ENCODE data around the gene SLC25A41.
A peak's percentile ranks its signal among the peaks of the same experiment; 100 is the strongest.
"Not testable (repeated sequence)": the region's sequence is repeated elsewhere in the genome, so short reads cannot be mapped to it uniquely, and the experiment has no call there.

SLC25A41 gene

GRCh38 chr19:6428692-6429418, 4.7 kb downstream of the SLC25A41 start:
- DNase-seq (ENCODE audit: low spot score), result not testable (repeated sequence)

- DNase-seq (ENCODE audit: low spot score), result no peak
Observed at GRCh38 chr19:6427131-6427530, 6.4 kb downstream of the SLC25A41 start.

DNA sequence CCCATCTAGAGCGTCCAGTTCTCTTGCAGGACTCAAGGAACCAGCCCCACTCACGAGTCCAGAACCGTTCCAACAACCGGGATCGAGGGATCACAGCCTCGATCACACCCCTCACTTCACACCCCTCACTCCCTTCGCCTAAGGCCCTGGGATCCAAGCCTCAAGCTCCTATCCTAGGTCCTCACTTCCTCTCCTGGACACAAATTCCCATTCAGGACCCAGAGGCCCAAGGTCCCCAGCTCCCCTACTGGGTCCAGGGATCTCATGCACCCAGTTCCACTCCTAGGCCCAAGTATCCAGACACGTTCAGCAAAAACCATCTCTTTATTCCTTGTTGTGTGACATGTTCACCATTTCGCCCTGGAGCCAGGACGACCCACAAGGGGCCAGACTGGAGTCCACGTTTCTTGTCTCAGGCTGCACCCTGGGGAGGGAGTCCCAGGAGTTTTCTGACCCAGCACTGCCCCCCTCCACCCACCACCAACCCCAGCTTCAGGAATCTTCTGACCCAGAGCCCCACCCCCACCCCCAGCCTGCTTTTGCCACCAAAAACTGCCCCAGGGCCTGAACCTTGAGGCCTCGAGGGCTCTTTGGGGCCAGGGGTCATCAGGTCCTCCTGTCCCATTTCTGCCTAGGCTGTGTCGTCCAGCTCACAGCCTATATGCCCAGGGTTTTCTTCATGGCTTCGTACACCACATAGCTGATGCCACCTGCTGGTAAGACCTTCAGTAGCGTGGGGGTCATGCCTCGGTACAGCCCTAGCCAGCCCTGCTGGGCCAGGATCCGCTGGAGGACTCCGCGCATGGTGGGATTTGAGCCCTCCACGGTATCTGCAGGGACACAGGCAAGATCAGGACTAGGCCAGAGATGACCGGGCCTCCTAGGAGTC, 7.6 kb downstream of the SLC25A41 start:
- DNase-seq (ENCODE audit: low spot score), result no peak

- DNase-seq (ENCODE audit: low spot score), result peak; percentile 96
Observed at GRCh38 chr19:6424939-6425731, 8.4 kb downstream of the SLC25A41 start.

- peak; percentile 98 for DNase-seq (ENCODE audit: low spot score)
Observed at GRCh38 chr19:6424195-6424938, 9.2 kb downstream of the SLC25A41 start, which contains the start of gene KHSRP. TSS of gene KHSRP (minus strand) at chr19:6424811. CDS start at chr19:6424701, 110 bp downstream.

GRCh38 chr19:6423499-6424194, 9.9 kb downstream of the SLC25A41 start:
- DNase-seq (ENCODE audit: low spot score), result peak; percentile 60

DNA sequence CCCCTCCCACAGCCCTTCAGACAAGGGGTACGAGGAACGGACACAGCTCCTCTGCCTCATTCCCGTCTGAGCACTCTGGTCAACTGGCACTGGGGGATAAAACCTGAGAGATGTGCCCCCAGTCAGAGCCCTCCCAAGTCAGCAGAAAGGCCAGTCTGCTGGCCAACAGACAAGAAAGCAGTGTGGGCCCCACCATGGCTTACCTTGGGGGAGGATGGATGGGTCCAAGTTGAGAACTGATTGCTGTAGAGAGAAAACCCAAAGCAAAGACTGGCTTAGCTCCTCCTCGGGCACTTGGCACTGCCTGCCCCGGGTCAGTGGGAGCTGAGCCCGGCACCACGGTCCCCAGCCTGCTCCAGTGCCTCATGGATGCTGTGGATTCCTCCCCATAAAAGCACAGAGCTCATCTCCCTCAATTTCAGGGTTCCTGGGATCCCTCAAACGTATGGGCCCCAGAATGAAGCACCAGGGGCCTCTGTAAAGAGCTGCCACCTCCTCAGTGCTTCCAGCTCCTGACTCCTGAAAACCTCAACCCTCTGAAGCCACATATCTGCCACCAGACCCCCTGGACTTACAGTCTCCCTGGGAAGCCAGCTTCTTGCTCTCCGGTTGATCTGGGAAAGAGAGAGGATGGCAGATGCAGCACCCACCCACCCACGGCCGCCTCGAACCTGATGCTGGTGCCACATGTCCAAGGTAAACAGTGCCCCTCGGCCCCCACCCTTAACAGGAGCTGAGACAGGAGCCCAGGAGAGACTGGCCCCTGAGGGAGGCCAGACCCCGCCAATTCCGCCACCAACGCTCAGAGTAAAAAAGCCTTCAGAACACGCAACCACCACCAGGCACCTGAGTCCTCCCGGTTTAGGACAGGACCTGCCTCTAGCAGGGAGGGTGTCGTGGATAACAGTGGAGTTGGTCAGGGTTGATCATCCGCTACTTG, 12.2 kb downstream of the SLC25A41 start:
- DNase-seq (ENCODE audit: low spot score), result no peak

DNA sequence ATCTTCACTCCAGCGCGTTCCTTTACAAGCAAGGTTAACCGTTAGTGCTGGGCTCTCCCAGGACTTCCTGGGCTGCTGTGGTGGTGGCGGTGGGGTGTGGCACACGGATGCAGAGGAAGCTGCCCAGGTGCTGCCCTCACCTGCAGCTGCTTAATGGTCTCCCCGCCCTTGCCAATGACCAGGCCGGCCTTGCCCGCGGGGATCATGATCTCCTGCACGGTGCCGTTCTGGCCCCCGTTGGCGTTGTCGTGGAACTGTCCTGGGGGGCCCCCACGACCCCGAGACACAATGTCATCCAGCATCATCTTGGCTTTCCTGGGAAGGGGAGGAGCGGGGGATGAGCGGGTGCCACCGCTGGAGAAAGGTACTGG, 15.0 kb downstream of the SLC25A41 start:
- DNase-seq (ENCODE audit: low spot score), result no peak

DNA sequence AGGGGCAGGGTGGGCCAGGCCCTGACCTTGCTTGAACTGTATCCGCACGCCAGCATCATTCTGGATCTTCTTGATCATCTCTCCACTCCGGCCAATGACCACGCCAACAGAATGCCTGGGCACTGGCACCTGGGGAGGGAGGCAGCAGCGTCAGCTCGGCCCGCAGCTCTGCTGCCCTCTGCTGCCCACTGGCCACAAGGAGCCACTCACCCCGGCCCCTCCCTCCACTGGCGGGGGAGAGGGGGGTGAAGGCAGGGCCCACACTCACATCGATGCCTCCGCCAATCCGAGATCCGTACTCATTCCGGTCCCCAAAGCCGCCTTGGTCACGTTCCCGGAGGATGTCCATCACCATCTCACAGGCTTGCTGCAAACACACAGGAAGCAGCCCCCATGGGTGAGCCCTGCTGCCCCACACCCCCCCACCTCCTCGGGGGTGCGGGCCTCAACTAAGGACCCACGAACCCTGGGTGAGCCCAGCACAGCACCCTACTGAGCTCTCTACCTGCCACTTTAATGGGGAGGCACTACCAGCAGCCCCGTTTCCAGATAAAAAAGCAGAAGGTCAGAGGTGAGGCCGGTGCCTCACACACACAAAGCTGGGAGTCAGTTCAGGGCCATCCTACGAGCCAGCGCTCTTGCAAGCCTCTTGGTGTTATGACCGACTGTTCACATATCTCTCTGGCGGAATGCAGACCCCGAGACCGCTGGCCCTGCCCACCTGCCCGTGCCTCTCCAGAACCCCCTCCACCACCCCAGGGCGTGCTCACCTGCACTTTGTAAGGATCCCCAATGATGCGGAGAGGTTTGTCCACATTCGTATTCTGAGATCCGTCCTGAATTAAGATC, 15.6 kb downstream of the SLC25A41 start:
- no peak for DNase-seq (ENCODE audit: low spot score)

GRCh38 chr19:6416658-6417405, 16.7 kb downstream of the SLC25A41 start:
- DNase-seq (ENCODE audit: low spot score), result no peak

DNA sequence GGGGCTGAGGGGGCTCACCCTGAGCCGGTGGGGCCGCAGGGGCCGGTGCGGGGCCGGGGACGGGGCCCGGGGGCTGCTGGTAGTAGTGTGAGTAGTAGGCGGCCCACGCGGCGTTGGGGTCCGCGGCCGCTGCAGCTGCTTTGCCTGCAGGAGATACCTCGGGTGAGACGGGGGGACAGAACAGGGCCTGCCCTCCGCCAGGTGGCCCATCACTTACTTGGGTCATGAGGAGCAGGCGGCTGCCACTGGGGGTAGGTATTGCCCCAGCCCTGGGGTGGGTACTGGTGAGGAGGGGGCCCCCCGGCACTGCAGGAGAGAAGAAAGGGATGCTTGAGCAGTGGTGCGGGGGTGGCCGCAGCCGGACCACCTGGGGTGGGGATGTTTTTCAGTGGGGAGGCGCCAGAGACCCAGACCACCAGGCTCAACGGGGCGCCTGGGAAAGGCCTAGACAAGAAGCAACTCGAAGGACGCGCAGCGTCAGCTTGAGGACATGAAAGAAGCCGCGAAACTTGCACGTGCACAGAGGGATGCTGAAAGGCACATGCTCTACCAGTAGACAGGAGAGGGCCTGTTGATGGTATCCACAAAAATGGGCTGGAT, 17.9 kb downstream of the SLC25A41 start:
- DNase-seq (ENCODE audit: low spot score), result no peak

DNA sequence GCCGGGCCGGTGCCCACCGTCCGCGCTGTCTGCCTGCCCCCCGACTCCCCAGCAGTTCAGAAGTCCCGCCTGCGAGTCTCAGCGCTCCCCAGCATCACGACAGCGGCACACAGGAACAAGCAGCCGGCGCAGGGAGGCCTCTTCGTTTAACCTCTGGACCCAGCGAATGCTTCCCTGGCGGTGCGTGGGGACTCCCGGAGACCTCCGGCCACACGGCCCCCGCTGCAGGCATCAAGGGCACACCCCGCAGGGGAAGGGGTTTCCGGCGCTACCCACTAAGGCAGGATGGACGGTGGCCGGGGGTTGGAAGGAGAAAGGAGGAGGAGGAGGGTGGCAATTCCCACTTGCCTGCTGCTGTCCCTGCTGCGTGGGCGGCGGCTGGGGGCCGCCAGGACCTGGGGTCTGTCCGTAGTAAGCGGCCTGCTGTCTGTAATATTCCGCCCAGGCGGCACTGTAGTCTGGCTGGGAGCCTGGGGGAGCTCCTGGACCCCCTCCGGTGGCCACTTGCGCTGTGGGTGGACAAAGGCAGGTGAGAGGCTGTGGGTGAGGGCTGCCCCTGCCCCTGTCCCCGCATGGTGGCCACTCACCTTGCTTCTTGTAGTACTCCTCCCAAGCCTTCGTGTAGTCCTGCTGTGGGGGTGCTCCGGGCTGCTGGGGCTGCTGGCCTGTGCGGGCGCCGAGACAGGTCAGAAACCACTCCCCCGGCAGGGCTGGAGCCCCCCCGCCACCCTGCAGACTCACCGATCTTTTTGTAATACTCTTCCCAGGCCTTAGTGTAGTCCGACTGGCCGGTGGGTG, 18.6 kb downstream of the SLC25A41 start:
- DNase-seq (ENCODE audit: low spot score), result no peak

- DNase-seq (ENCODE audit: low spot score), result no peak
Observed at GRCh38 chr19:6413721-6414643, 19.6 kb downstream of the SLC25A41 start.

DNA sequence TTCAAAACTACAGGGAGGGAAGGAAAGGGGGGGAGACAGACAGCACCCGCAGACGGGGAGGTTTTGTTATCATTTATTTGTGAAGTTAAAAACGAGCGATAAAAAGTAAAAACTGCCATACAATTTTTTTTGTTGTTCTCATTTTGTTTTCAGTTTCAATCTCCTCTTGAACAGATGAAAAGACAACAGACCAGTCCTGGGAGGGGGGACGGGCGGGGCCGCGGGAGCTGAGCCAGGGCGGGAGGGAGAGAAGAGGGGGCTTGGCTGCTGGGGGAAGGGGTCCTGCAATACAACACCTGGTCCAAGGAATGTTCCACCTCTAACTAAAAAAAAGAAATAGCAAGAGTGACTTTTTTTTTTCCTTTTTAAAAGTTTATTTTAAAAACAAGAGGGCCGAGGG, 20.3 kb downstream of the SLC25A41 start:
- DNase-seq (ENCODE audit: low spot score), result no peak

DNA sequence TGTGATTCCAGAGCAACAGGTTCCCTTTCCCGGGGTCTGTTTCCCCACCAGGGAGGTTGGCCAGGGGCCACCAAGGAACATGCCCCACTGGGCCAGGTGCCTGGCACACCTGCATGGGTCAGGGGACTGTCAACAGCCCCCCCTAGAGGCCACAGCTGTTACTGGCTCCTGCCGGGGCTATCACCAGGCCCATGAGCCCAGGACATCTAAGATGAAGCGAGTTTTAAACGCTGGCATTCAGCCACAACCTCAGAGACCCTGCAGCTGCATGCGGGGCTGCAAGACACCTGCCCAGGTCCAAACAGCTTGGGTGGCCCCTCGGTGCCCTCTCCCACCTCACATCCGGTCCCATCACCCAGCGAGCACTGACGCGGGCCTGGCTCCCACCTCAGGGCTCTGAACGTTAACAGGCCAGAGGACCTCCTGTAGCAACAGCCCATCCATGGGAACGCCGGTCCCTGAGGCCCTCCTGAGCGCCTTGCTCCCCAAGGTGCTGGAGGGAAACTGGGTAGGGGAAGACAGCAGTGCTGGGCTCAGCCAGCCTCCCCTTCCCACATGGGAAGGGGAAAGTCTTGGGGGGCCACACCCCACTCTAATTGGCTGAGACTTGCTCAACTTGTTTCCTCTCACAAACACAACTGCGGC, 21.0 kb downstream of the SLC25A41 start:
- DNase-seq (ENCODE audit: low spot score), result peak; percentile 78

Data from D341Med (cell line).